Hepatocyte (in vitro differentiated cells): Measurements from ENCODE around the gene HABP4.

Experiments
- CTCF ChIP-seq: fragments of 200-600 bp; sonication (generic); IDR thresholded peaks from 2 replicates; pipeline ENCODE4 v1.5.1; 2016; ENCODE audit warnings: antibody characterized with exemption, mild to moderate bottlenecking; ENCODE audit not compliant: poor library complexity
- EZH2 ChIP-seq: fragments of 200-600 bp; sonication (generic); IDR thresholded peaks from 2 replicates; pipeline ENCODE4 v1.6.1; 2016; ENCODE audit warnings: antibody characterized with exemption, mild to moderate bottlenecking, borderline replicate concordance
- EZH2phosphoT487 ChIP-seq: fragments of 200-600 bp; sonication (generic); IDR thresholded peaks from one replicate; pipeline ENCODE4 v1.6.1; 2018; ENCODE audit warnings: antibody characterized with exemption, mild to moderate bottlenecking, low read depth, moderate library complexity; ENCODE audit not compliant: unreplicated experiment, severe bottlenecking

- TF ChIP-seq EZH2phosphoT487: no peak
- no peak for TF ChIP-seq CTCF
- TF ChIP-seq EZH2: no peak
These were observed 62.3 kb downstream of the HABP4 start for GRCh38 chr9:96512240-96512639.
